H9 (cell line): ENCODE data around the gene NR2C1. TPM values are rescaled to one million over a fixed set of nuclear protein-coding genes. Genes with fewer than 3 reads are reported as not detected.

Experiments used
- DNase-seq: peaks from one replicate; pipeline ENCODE4 v3.0.0-alpha.2; 2017
- H2AFZ ChIP-seq: one replicate; pipeline ENCODE4 v1.6.1; 2013; ENCODE audit warnings: mild to moderate bottlenecking, low read length, control low read depth, moderate library complexity
- H2AK5ac ChIP-seq: 2 replicates; pipeline ENCODE4 v1.6.1; 2013; ENCODE audit warnings: low read length, control low read depth, mixed read lengths; ENCODE audit not compliant: insufficient read length
- H2BK120ac ChIP-seq: one replicate; pipeline ENCODE4 v1.6.1; 2013; ENCODE audit warnings: low read depth, mild to moderate bottlenecking, low read length, control low read depth, inconsistent platforms; ENCODE audit not compliant: poor library complexity, severe bottlenecking
- H2BK12ac ChIP-seq: 2 replicates; pipeline ENCODE4 v1.6.1; 2013; ENCODE audit warnings: low read length, control low read depth, mixed read lengths, low read depth; ENCODE audit not compliant: insufficient read length
- H2BK15ac ChIP-seq: 2 replicates; pipeline ENCODE4 v1.6.1; 2013; ENCODE audit warnings: low read depth, low read length, control low read depth
- H2BK20ac ChIP-seq: one replicate; pipeline ENCODE4 v1.6.1; 2013; ENCODE audit warnings: low read depth, mild to moderate bottlenecking, low read length, control low read depth, inconsistent platforms; ENCODE audit not compliant: poor library complexity, severe bottlenecking
- H2BK5ac ChIP-seq: 2 replicates; pipeline ENCODE4 v1.6.1; 2013; ENCODE audit warnings: low read length, control low read depth, mixed read lengths; ENCODE audit not compliant: insufficient read length
- H3K14ac ChIP-seq: 2 replicates; pipeline ENCODE4 v1.6.1; 2013; ENCODE audit warnings: low read length, control low read depth; ENCODE audit not compliant: insufficient read depth
- H3K18ac ChIP-seq: 2 replicates; pipeline ENCODE4 v1.6.1; 2013; ENCODE audit warnings: low read depth, mild to moderate bottlenecking, mixed read lengths, low read length, control low read depth; ENCODE audit not compliant: insufficient read length
- H3K23ac ChIP-seq: 2 replicates; pipeline ENCODE4 v1.6.1; 2013; ENCODE audit warnings: low read length, control low read depth, mixed read lengths, low read depth; ENCODE audit not compliant: insufficient read length
- H3K23me2 ChIP-seq: 2 replicates; pipeline ENCODE4 v1.6.1; 2013; ENCODE audit warnings: low read depth, mild to moderate bottlenecking, mixed read lengths, low read length, control low read depth; ENCODE audit not compliant: insufficient read length, poor library complexity, severe bottlenecking
- H3K27ac ChIP-seq: 2 replicates; pipeline ENCODE4 v1.5.1; 2013; ENCODE audit warnings: low read length, control low read depth, mixed read lengths, low read depth; ENCODE audit not compliant: insufficient read length
- H3K27me3 ChIP-seq: 2 replicates; pipeline ENCODE4 v1.6.1; 2013; ENCODE audit warnings: low read length, control low read depth, inconsistent platforms; ENCODE audit not compliant: insufficient read depth
- H3K4ac ChIP-seq: 2 replicates; pipeline ENCODE4 v1.6.1; 2013; ENCODE audit warnings: low read depth, mild to moderate bottlenecking, control low read depth, inconsistent platforms, low read length, moderate library complexity
- H3K4me1 ChIP-seq: 2 replicates; pipeline ENCODE4 v1.6.1; 2013; ENCODE audit warnings: low read length, control low read depth, inconsistent platforms; ENCODE audit not compliant: insufficient read depth
- H3K4me2 ChIP-seq: 2 replicates; pipeline ENCODE4 v1.6.1; 2013; ENCODE audit warnings: low read length, control low read depth, mixed read lengths; ENCODE audit not compliant: insufficient read length, insufficient read depth
- H3K56ac ChIP-seq: 2 replicates; pipeline ENCODE4 v1.6.1; 2013; ENCODE audit warnings: low read depth, mild to moderate bottlenecking, mixed read lengths, low read length, control low read depth; ENCODE audit not compliant: insufficient read length
- H3K79me1 ChIP-seq: 2 replicates; pipeline ENCODE4 v1.6.1; 2013; ENCODE audit warnings: low read depth, mild to moderate bottlenecking, moderate library complexity, low read length, control low read depth, inconsistent platforms; ENCODE audit not compliant: insufficient read depth, poor library complexity, severe bottlenecking
- H3K79me2 ChIP-seq: 2 replicates; pipeline ENCODE4 v1.6.1; 2013; ENCODE audit warnings: low read length, control low read depth, inconsistent platforms; ENCODE audit not compliant: insufficient read depth
- H3K9ac ChIP-seq: 2 replicates; pipeline ENCODE4 v1.6.1; 2013; ENCODE audit warnings: low read length, control low read depth, mixed read lengths; ENCODE audit not compliant: insufficient read length; ENCODE audit errors: extremely low read depth
- H3K9me3 ChIP-seq: one replicate; pipeline ENCODE4 v1.6.1; 2013; ENCODE audit warnings: low read depth, low read length, inconsistent platforms; ENCODE audit not compliant: control insufficient read depth
- H3T11ph ChIP-seq: one replicate; pipeline ENCODE4 v1.6.1; 2013; ENCODE audit warnings: mild to moderate bottlenecking, low read length, control low read depth, inconsistent platforms
- H4K20me1 ChIP-seq: one replicate; pipeline ENCODE4 v1.6.1; 2013; ENCODE audit not compliant: control insufficient read depth, insufficient read length, insufficient read depth
- H4K5ac ChIP-seq: 2 replicates; pipeline ENCODE4 v1.6.1; 2013; ENCODE audit warnings: low read depth, mild to moderate bottlenecking, mixed read lengths, low read length, control low read depth; ENCODE audit not compliant: insufficient read length
- H4K8ac ChIP-seq: replicated peaks from 2 replicates; pipeline ENCODE4 v1.6.1; 2013; ENCODE audit warnings: low read length, control low read depth, mixed read lengths, low read depth; ENCODE audit not compliant: insufficient read length
- H4K91ac ChIP-seq: 2 replicates; pipeline ENCODE4 v1.6.1; 2013; ENCODE audit warnings: low read depth, mild to moderate bottlenecking, moderate library complexity, mixed read lengths, low read length, control low read depth; ENCODE audit not compliant: insufficient read length
- H3K27ac Mint-ChIP-seq, 3 experiments: 2 replicates in 2 of 3; 3 replicates in 1 of 3; pipeline ENCODE4 v1.8.0; 2020 to 2021; ENCODE audit warnings: mixed read lengths in 3 of 3, mild to moderate bottlenecking in 1 of 3, moderate library complexity in 1 of 3
- H3K27me3 Mint-ChIP-seq: 2 replicates; pipeline ENCODE4 v1.8.0; 2021; ENCODE audit warnings: low read depth, mild to moderate bottlenecking, moderate library complexity, mixed read lengths
- H3K36me3 Mint-ChIP-seq, 3 experiments: 2 replicates in 2 of 3; 3 replicates in 1 of 3; pipeline ENCODE4 v1.8.0; 2020 to 2021; ENCODE audit warnings: low read depth in 3 of 3, mixed read lengths in 3 of 3; ENCODE audit not compliant: insufficient read depth in 1 of 3
- H3K4me1 Mint-ChIP-seq, 2 experiments: 2 replicates each; pipeline ENCODE4 v1.8.0; 2020; ENCODE audit warnings: mixed read lengths in 2 of 2
- H3K4me3 Mint-ChIP-seq, 2 experiments: 2 replicates in 1 of 2; 3 replicates in 1 of 2; pipeline ENCODE4 v1.8.0; 2020 to 2021; ENCODE audit warnings: mild to moderate bottlenecking in 2 of 2, mixed read lengths in 2 of 2, moderate library complexity in 1 of 2
- H3K9me3 Mint-ChIP-seq, 2 experiments: 2 replicates in 1 of 2; 3 replicates in 1 of 2; pipeline ENCODE4 v1.8.0; 2020; ENCODE audit warnings: mild to moderate bottlenecking in 2 of 2, mixed read lengths in 2 of 2, moderate library complexity in 1 of 2
- WGBS: extraction: QIAGEN DNeasy Blood & Tissue Kit; methylation state at CpG from one replicate; pipeline ENCODE4 v1.1.7; 2013; ENCODE audit warnings: missing lambda C conversion rate, low lambda C conversion rate, mixed read lengths; ENCODE audit not compliant: insufficient read length; ENCODE audit errors: extremely low coverage; 5-methylcytosine and 5-hydroxymethylcytosine counted together
- total RNA-seq: library from RNA; stranded (reverse); gene quantifications from 2 replicates; pipeline ENCODE4 v1.2.1, GENCODE V29; 2021
- TF ChIP-seq, protein P1 (sequence below): fragments of 200-600 bp; sonication (generic); conservative IDR thresholded peaks from 3 replicates; pipeline ENCODE4 v1.8.0; 2021; ENCODE audit warnings: antibody characterized with exemption, mild to moderate bottlenecking

NR2C1 gene
- total RNA-seq, 1 experiment from 2014 or later: 47.0 TPM

DNA sequence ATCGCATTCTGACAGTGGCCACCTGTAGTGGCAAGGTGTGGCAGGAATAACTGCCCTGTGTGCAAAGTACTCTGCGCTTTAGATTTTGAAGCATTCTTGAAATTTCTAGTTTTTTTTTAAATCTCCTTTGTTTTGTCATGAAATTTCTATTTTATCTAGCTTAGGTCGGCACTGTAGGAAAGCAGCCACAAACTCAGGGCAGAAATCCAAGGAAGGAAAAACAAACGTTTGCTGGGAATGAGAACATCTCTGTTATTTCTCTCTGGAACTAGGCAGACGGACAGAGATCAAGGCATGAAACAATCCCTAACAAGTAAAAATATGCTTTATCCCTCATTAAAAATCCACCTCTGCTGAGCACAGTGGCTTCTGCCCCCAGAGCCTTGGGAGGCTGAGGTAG, 1.3 kb upstream of the NR2C1 start:
- H4K91ac ChIP-seq: no peak overlapping the region
- no peak overlapping the region for H3K9ac ChIP-seq
- peaks cover 2% of the 10 kb centered on the region for H3K79me1 ChIP-seq
- no peak overlapping the region for H3K4ac ChIP-seq
- Mint-ChIP-seq H3K9me3 (no peaks in the 10 kb centered on the region), H3K4me1 (peaks cover 2 to 8% of the 10 kb centered on the region in 2 experiments), H3K36me3 (peaks cover 0 to 5% (median 2%) of the 10 kb centered on the region in 3 experiments; a peak in 3 of 7 replicates), H3K27me3 (no peaks in the 10 kb centered on the region), H3K27ac (no peak overlapping the region; a peak in 1 of 7 replicates), H3K4me3 (no peak overlapping the region)
- H3K23me2 ChIP-seq: no peaks in the 10 kb centered on the region
- H2BK20ac ChIP-seq: no peak overlapping the region
- no peaks in the 10 kb centered on the region for H3K27me3 ChIP-seq
- no peak overlapping the region for H2BK5ac ChIP-seq
- H2BK15ac ChIP-seq: no peak overlapping the region
- H3K56ac ChIP-seq: no peak overlapping the region
- H3K23ac ChIP-seq: no peak overlapping the region
- no peak overlapping the region for H3K4me2 ChIP-seq
- H2AK5ac ChIP-seq: no peak overlapping the region
- no peaks in the 10 kb centered on the region for H3K4me1 ChIP-seq
- no peak overlapping the region for H3K18ac ChIP-seq
- peaks cover 4% of the 10 kb centered on the region; the same call in 1 of the 2 replicates for H3K79me2 ChIP-seq
- H3K14ac ChIP-seq: no peak overlapping the region
- no peak overlapping the region for H4K5ac ChIP-seq
- H2BK12ac ChIP-seq: no peak overlapping the region
- no peaks in the 10 kb centered on the region for H3K9me3 ChIP-seq
- no peak overlapping the region for H2AFZ ChIP-seq
- no peak overlapping the region for H3T11ph ChIP-seq
- no CpG with 5 or more reads among the region's 5 CpGs for WGBS
- no peak overlapping the region for H4K8ac ChIP-seq
- TF ChIP-seq, protein P1, sequence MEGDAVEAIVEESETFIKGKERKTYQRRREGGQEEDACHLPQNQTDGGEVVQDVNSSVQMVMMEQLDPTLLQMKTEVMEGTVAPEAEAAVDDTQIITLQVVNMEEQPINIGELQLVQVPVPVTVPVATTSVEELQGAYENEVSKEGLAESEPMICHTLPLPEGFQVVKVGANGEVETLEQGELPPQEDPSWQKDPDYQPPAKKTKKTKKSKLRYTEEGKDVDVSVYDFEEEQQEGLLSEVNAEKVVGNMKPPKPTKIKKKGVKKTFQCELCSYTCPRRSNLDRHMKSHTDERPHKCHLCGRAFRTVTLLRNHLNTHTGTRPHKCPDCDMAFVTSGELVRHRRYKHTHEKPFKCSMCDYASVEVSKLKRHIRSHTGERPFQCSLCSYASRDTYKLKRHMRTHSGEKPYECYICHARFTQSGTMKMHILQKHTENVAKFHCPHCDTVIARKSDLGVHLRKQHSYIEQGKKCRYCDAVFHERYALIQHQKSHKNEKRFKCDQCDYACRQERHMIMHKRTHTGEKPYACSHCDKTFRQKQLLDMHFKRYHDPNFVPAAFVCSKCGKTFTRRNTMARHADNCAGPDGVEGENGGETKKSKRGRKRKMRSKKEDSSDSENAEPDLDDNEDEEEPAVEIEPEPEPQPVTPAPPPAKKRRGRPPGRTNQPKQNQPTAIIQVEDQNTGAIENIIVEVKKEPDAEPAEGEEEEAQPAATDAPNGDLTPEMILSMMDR: no peak
- no peak for DNase-seq
- no peak overlapping the region for H3K27ac ChIP-seq
- H2BK120ac ChIP-seq: no peak overlapping the region
- no peaks in the 10 kb centered on the region for H4K20me1 ChIP-seq
